MM.1S (cell line): ENCODE measurements around the gene C22orf15.

Source experiments
- EZH2 ChIP-seq: fragments of 300-600 bp; sonication (generic); optimal IDR thresholded peaks from 2 replicates; pipeline ENCODE3; 2017; ENCODE audit warnings: low read depth, mild to moderate bottlenecking, antibody characterized with exemption, low read length, mixed read lengths
- EZH2phosphoT487 ChIP-seq: fragments of 300-600 bp; sonication (generic); IDR thresholded peaks from 2 replicates; pipeline ENCODE4 v1.6.1; 2018; ENCODE audit warnings: antibody characterized with exemption, low read length
- TF ChIP-seq, protein P1 (sequence below): fragments of 300-600 bp; sonication (generic); IDR thresholded peaks from 2 replicates; pipeline ENCODE4 v1.5.1; 2016; ENCODE audit warnings: antibody characterized with exemption, low read length, mixed read lengths

DNA sequence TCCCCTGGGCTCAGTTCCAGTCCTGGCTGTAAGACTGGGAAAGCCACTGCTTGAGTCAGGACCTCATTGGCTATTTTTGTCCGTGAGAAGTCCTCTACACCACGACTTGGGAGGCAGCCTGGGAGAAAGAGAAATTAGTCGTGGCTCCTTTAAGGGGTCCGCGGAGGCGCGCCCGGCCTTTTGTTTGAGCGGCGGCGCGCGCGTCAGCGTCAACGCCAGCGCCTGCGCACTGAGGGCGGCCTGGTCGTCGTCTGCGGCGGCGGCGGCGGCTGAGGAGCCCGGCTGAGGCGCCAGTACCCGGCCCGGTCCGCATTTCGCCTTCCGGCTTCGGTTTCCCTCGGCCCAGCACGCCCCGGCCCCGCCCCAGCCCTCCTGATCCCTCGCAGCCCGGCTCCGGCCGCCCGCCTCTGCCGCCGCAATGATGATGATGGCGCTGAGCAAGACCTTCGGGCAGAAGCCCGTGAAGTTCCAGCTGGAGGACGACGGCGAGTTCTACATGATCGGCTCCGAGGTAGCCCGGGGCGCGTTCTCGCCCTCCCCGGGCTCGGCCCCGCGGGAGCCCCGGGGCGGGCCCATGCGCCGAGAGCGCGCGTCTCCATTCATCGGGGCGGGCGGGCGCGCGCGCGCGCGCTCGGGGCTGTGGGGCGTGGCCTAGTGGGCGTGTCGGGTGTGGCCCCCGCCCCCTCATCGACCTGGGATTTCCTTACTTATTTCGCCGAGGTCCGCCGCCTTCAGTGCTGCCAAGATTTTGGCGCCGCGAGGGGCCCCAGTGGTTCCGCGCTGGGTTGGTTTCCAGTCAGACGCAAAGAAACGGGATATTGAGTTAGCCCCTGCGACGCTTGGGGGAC lies 24.2 kb downstream of the C22orf15 start, which contains the start of gene SMARCB1:
- TF ChIP-seq EZH2 = no peak
- TF ChIP-seq, protein P1, sequence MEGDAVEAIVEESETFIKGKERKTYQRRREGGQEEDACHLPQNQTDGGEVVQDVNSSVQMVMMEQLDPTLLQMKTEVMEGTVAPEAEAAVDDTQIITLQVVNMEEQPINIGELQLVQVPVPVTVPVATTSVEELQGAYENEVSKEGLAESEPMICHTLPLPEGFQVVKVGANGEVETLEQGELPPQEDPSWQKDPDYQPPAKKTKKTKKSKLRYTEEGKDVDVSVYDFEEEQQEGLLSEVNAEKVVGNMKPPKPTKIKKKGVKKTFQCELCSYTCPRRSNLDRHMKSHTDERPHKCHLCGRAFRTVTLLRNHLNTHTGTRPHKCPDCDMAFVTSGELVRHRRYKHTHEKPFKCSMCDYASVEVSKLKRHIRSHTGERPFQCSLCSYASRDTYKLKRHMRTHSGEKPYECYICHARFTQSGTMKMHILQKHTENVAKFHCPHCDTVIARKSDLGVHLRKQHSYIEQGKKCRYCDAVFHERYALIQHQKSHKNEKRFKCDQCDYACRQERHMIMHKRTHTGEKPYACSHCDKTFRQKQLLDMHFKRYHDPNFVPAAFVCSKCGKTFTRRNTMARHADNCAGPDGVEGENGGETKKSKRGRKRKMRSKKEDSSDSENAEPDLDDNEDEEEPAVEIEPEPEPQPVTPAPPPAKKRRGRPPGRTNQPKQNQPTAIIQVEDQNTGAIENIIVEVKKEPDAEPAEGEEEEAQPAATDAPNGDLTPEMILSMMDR = no peak
- no peak for TF ChIP-seq EZH2phosphoT487
